NCI-H2171 (cell line): ENCODE measurements around the gene CEBPZOS.
"Not testable (repeated sequence)": the region's sequence is repeated elsewhere in the genome, so short reads cannot be mapped to it uniquely, and the experiment has no call there.

ENCODE experiments used
- DNase-seq: peaks from one replicate; lab custom pipeline; 2025; lab: John Stamatoyannopoulos, UW

CEBPZOS gene

DNA sequence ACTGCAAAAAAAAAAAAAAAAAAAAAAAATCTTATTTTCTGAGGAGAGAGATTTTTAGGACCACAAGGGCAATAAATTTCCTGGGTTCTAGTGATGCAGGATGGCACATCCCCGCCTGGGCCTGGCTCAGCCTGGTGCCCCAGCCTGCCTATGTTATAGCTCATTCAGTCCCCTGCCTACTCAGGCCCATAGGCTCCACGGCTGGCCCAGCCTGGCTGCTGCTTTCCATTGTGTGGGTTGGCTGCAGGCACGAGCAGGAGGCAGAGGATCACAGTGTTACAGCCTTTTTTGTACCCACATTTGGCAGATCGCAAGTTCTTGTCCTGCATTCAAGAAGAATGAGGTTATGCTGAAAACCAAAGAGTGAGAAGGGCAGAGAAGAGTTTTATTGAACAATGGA, 5.0 kb upstream of the CEBPZOS start:
- DNase-seq = no peak

DNA sequence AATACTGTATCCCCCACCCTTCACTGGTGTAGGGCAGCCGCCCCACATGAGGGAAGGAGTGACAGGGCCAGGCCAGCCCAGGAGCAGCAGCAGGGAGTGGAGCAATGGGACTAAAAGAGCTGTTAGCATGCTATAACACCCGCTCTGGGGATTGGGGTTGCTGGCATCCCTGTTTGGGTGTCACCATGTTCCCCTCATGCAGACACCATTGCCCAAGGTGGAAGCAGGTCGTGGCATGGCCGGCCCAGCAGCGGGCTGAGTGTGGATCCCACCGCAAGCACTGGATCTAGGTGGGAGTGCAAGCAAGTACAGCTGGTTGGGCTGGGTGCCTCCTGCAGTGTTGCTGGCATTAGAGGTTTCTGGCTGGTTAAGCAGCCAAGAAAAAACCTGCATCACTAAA, 4.5 kb upstream of the CEBPZOS start:
- no peak for DNase-seq

DNA sequence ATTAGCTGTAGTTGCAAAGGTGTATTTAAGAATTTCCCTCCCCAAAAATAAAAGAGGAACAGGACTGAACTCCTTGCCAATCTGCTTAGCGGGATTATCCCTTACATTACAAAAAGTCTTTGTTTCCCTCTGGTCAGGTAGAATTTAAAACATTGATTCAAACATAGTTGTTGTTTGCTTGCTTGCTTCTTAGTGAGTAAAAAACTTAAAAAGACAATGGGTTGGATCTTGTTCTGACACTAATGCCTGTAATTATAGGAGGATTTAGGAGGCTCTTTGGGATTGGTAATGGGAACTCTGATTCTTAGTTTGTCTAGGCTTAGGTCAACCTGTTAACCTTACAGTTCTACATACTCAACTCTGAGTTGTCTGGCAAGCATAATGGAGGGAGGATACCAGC, 3.7 kb upstream of the CEBPZOS start:
- no peak for DNase-seq

GRCh38 chr2:37195862-37196319, 405 bp upstream of the CEBPZOS start:
- DNase-seq = not testable (repeated sequence)

GRCh38 chr2:37198681-37199065, 2.4 kb downstream of the CEBPZOS start:
- no peak for DNase-seq

DNA sequence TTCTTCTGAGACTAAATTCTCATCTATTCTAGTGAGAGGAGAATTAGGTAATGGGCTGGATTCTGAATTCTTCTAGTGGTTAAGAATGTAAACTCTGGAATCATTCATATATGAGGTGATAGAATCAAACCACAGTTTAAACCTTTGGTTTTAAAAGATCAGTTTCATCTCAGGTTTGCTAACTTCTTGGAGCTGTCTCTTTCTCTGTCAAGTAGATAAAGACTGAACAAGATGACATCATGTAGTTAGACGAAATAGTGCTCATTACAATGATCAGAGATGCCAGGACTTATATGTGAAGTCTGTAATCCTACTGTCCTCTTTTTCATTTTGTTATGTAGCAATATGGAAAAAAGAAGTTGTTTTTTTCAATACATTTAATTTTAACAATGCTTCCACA, 4.9 kb downstream of the CEBPZOS start:
- DNase-seq = no peak

- DNase-seq = no peak
These were observed 5.5 kb downstream of the CEBPZOS start for GRCh38 chr2:37201766-37202165.

GRCh38 chr2:37203708-37204107, 7.4 kb downstream of the CEBPZOS start:
- DNase-seq = no peak

DNA sequence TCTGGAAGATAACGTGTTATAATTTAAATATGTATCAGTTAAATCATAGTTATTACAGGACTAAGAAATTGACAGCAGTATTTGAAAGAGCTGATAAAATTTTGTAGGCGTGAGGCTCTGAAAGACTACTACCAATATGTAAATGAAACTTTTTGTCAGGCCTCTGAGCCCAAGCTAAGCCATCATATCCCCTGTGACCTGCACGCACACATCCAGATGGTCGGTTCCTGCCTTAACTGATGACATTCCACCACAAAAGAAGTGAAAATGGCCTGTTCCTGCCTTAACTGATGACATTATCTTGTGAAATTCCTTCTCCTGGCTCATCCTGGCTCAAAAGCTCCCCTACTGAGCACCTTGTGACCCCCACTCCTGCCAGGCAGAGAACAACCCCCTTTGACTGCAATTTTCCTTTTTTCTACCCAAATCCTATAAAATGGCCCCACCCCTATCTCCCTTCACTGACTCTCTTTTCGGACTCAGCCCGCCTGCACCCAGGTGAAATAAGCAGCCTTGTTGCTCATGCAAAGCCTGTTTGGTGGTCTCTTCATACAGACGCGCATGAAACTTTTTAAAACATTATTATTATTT, 8.9 kb downstream of the CEBPZOS start:
- DNase-seq = not testable (repeated sequence)

DNA sequence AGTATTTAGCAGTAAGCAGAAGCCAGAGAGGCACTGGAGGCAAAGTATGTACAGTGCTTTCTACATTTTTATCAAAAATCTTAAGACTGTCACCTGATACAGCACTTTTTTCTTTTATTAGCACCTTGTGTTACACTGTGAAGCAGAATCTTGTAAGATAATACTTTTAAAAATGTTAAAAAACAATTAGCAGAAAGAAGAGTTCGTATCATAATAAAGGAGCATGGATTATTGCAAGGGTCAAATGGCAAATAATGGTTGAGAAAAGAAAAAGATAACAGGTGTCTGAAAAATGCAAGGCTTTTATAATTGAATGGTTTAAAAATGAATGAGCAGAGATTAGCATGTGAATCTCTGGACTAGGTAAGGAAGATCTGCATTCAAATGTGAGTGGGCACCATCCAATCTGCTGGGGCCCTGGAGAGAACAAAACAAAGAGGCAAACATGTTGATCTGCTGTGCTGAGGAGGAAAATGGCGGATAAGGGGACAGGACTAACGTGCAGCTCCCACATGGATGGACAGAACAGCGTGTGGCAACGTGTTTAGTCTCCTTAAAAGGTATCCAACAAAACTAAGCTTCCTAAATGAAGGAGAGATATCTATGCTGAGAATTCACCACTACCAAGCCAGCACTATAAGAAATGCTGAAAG, 9.5 kb downstream of the CEBPZOS start:
- DNase-seq = no peak

DNA sequence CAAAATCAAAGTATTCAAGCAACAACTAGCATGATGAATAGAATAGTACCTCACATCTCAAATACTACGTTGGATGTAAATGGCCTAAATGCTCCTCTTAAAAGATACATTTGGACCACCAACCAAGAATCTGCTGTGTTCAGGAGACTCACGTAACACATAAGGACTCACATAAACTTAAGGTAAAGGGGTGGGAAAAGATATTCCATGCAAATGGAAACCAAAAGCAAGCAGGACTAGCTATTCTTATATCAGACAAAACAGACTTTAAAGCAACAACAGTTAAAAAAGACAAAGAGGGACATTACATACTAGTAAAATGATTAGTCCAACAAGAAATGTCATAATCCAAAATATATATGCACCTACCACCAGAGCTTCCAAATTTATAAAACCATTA, 10.5 kb downstream of the CEBPZOS start:
- not testable (repeated sequence) for DNase-seq

DNA sequence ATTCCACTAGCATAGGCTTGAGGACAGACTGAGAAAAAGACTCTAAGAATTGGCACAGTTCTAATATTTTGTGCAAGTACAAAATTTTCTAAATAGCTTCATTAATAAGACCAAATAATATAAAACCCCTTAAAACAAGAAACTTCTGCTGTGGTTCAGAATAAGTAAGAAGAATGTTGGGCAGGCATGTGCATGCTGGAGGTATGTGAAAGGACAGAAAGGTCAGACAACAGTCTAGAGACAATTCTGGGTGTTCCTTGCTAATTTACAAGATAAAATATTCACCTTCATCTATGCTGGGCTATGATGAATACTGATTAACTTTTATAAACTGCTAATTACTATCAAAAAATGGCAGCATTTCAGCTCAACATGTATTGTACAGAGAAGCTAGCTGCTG, 14.9 kb downstream of the CEBPZOS start:
- no peak for DNase-seq

GRCh38 chr2:37211939-37212338, 15.6 kb downstream of the CEBPZOS start:
- DNase-seq = no peak

GRCh38 chr2:37215250-37215649, 19.0 kb downstream of the CEBPZOS start:
- DNase-seq = no peak

- no peak for DNase-seq
These were observed 22.8 kb downstream of the CEBPZOS start for GRCh38 chr2:37219046-37219445.

DNA sequence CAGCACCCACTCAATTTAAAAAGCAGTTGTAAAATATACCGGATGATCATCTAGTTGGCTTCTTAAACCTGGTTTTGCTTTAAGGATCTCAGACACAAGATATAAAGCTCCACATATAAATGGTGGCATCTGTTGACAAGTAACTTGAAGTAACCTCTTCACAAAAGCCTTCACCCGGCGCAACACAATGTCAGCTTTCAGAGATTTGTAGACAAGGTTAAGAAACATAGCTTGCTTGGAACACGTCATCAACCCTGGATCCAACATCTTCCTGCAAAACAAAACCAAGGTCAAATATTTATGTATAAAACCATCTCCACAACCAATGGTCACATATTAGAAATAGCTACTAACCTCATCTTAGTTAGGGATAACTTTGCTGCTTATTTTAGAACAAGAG, 26.8 kb downstream of the CEBPZOS start:
- DNase-seq = no peak

GRCh38 chr2:37224063-37224462, 27.8 kb downstream of the CEBPZOS start:
- DNase-seq = no peak

- DNase-seq = not testable (repeated sequence)
These were observed 28.8 kb downstream of the CEBPZOS start for GRCh38 chr2:37225129-37225528.

GRCh38 chr2:37226863-37227262, 30.6 kb downstream of the CEBPZOS start:
- no peak for DNase-seq

GRCh38 chr2:37228788-37229187, 32.5 kb downstream of the CEBPZOS start:
- DNase-seq = no peak

GRCh38 chr2:37230581-37230980, 34.3 kb downstream of the CEBPZOS start:
- no peak for DNase-seq

- peak; percentile 77 for DNase-seq
These were observed 35.2 kb downstream of the CEBPZOS start, which contains the start of the genes CEBPZ and NDUFAF7 for GRCh38 chr2:37231241-37232130. CEBPZ (minus strand) TSS chr2:37231596; CDS start chr2:37231567, 29 bp downstream. NDUFAF7 (plus strand) TSS chr2:37231658; CDS start chr2:37231706, 48 bp downstream.
